GM18517 (cell line): ENCODE measurements around the gene FAM131B.

ENCODE experiments used
- ATAC-seq: cut with Tn5 transposase; IDR thresholded peaks from one replicate; pipeline ENCODE4 v1.9.1; 2021; ENCODE audit warnings: mild to moderate bottlenecking, moderate library complexity; ENCODE audit not compliant: unreplicated experiment

Gene FAM131B

GRCh38 chr7:143383642-143383957, 21.1 kb upstream of the FAM131B start:
- no peak for ATAC-seq

- ATAC-seq = no peak
Measured at GRCh38 chr7:143382791-143383641, 20.5 kb upstream of the FAM131B start.

- no peak for ATAC-seq
Measured at GRCh38 chr7:143382126-143382790, 19.7 kb upstream of the FAM131B start.

GRCh38 chr7:143381427-143382125, 19.1 kb upstream of the FAM131B start:
- peak; percentile 17 for ATAC-seq

- peak; percentile 65 for ATAC-seq
Measured at GRCh38 chr7:143380646-143381426, 18.3 kb upstream of the FAM131B start, which contains the start of gene ZYX. ZYX (plus strand) TSS chr7:143381345; CDS start chr7:143381572, 227 bp downstream.

- peak; percentile 62 for ATAC-seq
Measured at GRCh38 chr7:143380260-143380645, 17.7 kb upstream of the FAM131B start.

GRCh38 chr7:143379611-143380259, 17.2 kb upstream of the FAM131B start:
- peak; percentile 2 for ATAC-seq

- no peak for ATAC-seq
Measured at GRCh38 chr7:143376396-143376795, 13.9 kb upstream of the FAM131B start.

- ATAC-seq = no peak
Measured at GRCh38 chr7:143375298-143376034, 13.0 kb upstream of the FAM131B start.

GRCh38 chr7:143374561-143374960, 12.0 kb upstream of the FAM131B start:
- no peak for ATAC-seq

- ATAC-seq = no peak
Measured at GRCh38 chr7:143373255-143373794, 10.8 kb upstream of the FAM131B start.

GRCh38 chr7:143372070-143372469, 9.6 kb upstream of the FAM131B start:
- ATAC-seq = no peak

GRCh38 chr7:143369678-143370651, 7.5 kb upstream of the FAM131B start:
- ATAC-seq = no peak

- ATAC-seq = no peak
Measured at GRCh38 chr7:143368387-143368786, 5.9 kb upstream of the FAM131B start.

GRCh38 chr7:143367972-143368371, 5.5 kb upstream of the FAM131B start:
- no peak for ATAC-seq

GRCh38 chr7:143363016-143363937, 764 bp upstream of the FAM131B start:
- ATAC-seq = no peak

- no peak for ATAC-seq
Measured at GRCh38 chr7:143361552-143362130, 872 bp downstream of the FAM131B start.
